GM19397 (cell line): ENCODE measurements around the gene CCNJ.
"Not testable (repeated sequence)": the region's sequence is repeated elsewhere in the genome, so short reads cannot be mapped to it uniquely, and the experiment has no call there.

Experiments used
- ATAC-seq: cut with Tn5 transposase; IDR thresholded peaks from one replicate; pipeline ENCODE4 v1.9.1; 2021; ENCODE audit warnings: mild to moderate bottlenecking, moderate library complexity; ENCODE audit not compliant: unreplicated experiment

Gene CCNJ

GRCh38 chr10:96043033-96043892, at the start of gene CCNJ:
CCNJ (plus strand) TSS chr10:96043583; CDS start chr10:96044394, 811 bp downstream.
- ATAC-seq: peak; percentile 91

GRCh38 chr10:95994376-95994775, 49.0 kb upstream of the CCNJ start:
- not testable (repeated sequence) for ATAC-seq

GRCh38 chr10:95998255-95998784, 45.1 kb upstream of the CCNJ start:
- ATAC-seq: no peak

GRCh38 chr10:96013956-96014355, 29.4 kb upstream of the CCNJ start:
- no peak for ATAC-seq

- ATAC-seq: no peak
Measured at GRCh38 chr10:96014473-96015102, 28.8 kb upstream of the CCNJ start.

GRCh38 chr10:96017191-96017687, 26.1 kb upstream of the CCNJ start:
- peak; percentile 69 for ATAC-seq

- no peak for ATAC-seq
Measured at GRCh38 chr10:96021332-96021731, 22.1 kb upstream of the CCNJ start.

GRCh38 chr10:96022739-96023138, 20.6 kb upstream of the CCNJ start:
- no peak for ATAC-seq

- ATAC-seq: no peak
Measured at GRCh38 chr10:96023168-96023567, 20.2 kb upstream of the CCNJ start.

GRCh38 chr10:96025566-96025965, 17.8 kb upstream of the CCNJ start:
- ATAC-seq: no peak

- ATAC-seq: no peak
Measured at GRCh38 chr10:96034625-96035024, 8.8 kb upstream of the CCNJ start.

- no peak for ATAC-seq
Measured at GRCh38 chr10:96038476-96039387, 4.7 kb upstream of the CCNJ start.

- ATAC-seq: no peak
Measured at GRCh38 chr10:96041146-96041545, 2.2 kb upstream of the CCNJ start.

GRCh38 chr10:96043893-96044715, 721 bp downstream of the CCNJ start:
- peak; percentile 33 for ATAC-seq

- ATAC-seq: no peak
Measured at GRCh38 chr10:96044736-96045135, 1.4 kb downstream of the CCNJ start.

- no peak for ATAC-seq
Measured at GRCh38 chr10:96046546-96046945, 3.2 kb downstream of the CCNJ start.

- ATAC-seq: no peak
Measured at GRCh38 chr10:96047004-96047649, 3.7 kb downstream of the CCNJ start.

- not testable (repeated sequence) for ATAC-seq
Measured at GRCh38 chr10:96047925-96048324, 4.5 kb downstream of the CCNJ start.

GRCh38 chr10:96049340-96049739, 6.0 kb downstream of the CCNJ start:
- ATAC-seq: no peak
